Astrocyte (in vitro differentiated cells and primary cell): ENCODE measurements around the gene GSG1L.

Experiments
- EZH2 ChIP-seq: IDR thresholded peaks from 2 replicates; pipeline ENCODE4 v1.6.1; 2012; ENCODE audit warnings: mild to moderate bottlenecking, low read length, inconsistent platforms; ENCODE audit not compliant: insufficient read depth
- TF ChIP-seq, protein P1 (sequence below): IDR thresholded peaks from 2 replicates; pipeline ENCODE4 v1.5.1; 2011; ENCODE audit warnings: low read depth, mild to moderate bottlenecking, inconsistent platforms, low read length, moderate library complexity; ENCODE audit not compliant: insufficient read depth

- TF ChIP-seq EZH2 = no peak
- TF ChIP-seq, protein P1, sequence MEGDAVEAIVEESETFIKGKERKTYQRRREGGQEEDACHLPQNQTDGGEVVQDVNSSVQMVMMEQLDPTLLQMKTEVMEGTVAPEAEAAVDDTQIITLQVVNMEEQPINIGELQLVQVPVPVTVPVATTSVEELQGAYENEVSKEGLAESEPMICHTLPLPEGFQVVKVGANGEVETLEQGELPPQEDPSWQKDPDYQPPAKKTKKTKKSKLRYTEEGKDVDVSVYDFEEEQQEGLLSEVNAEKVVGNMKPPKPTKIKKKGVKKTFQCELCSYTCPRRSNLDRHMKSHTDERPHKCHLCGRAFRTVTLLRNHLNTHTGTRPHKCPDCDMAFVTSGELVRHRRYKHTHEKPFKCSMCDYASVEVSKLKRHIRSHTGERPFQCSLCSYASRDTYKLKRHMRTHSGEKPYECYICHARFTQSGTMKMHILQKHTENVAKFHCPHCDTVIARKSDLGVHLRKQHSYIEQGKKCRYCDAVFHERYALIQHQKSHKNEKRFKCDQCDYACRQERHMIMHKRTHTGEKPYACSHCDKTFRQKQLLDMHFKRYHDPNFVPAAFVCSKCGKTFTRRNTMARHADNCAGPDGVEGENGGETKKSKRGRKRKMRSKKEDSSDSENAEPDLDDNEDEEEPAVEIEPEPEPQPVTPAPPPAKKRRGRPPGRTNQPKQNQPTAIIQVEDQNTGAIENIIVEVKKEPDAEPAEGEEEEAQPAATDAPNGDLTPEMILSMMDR = no peak
These were observed 42.4 kb upstream of the GSG1L start for GRCh38 chr16:28105954-28106353.
